GM21423 (cell line): ENCODE results near the gene UBL3.

Experiments
- ATAC-seq: cut with Tn5 transposase; IDR thresholded peaks from one replicate; pipeline ENCODE4 v1.9.1; 2021; ENCODE audit warnings: mild to moderate bottlenecking, moderate library complexity; ENCODE audit not compliant: unreplicated experiment

Gene UBL3

GRCh38 chr13:29858231-29858630 lies 7.8 kb upstream of the UBL3 start:
- ATAC-seq, result no peak

GRCh38 chr13:29857085-29857484 lies 6.7 kb upstream of the UBL3 start:
- ATAC-seq, result no peak

- ATAC-seq, result no peak
Measured at GRCh38 chr13:29856426-29856825, 6.0 kb upstream of the UBL3 start.

GRCh38 chr13:29855784-29856183 lies 5.4 kb upstream of the UBL3 start:
- no peak for ATAC-seq

GRCh38 chr13:29855009-29855408 lies 4.6 kb upstream of the UBL3 start:
- no peak for ATAC-seq

- no peak for ATAC-seq
Measured at GRCh38 chr13:29853131-29853530, 2.7 kb upstream of the UBL3 start.

GRCh38 chr13:29852472-29853054 lies 2.1 kb upstream of the UBL3 start:
- ATAC-seq, result no peak

- peak; percentile 26 for ATAC-seq
Measured at GRCh38 chr13:29849731-29850212, 645 bp downstream of the UBL3 start.

- no peak for ATAC-seq
Measured at GRCh38 chr13:29849071-29849631, 1.3 kb downstream of the UBL3 start.

- no peak for ATAC-seq
Measured at GRCh38 chr13:29847501-29847983, 2.9 kb downstream of the UBL3 start.

- ATAC-seq, result no peak
Measured at GRCh38 chr13:29846475-29847256, 3.8 kb downstream of the UBL3 start.

GRCh38 chr13:29845440-29846056 lies 4.9 kb downstream of the UBL3 start:
- no peak for ATAC-seq

- ATAC-seq, result no peak
Measured at GRCh38 chr13:29844441-29844840, 6.0 kb downstream of the UBL3 start.

GRCh38 chr13:29840585-29840984 lies 9.8 kb downstream of the UBL3 start:
- ATAC-seq, result no peak

- ATAC-seq, result no peak
Measured at GRCh38 chr13:29835280-29836061, 14.9 kb downstream of the UBL3 start.

- ATAC-seq, result no peak
Measured at GRCh38 chr13:29832761-29833298, 17.6 kb downstream of the UBL3 start.

GRCh38 chr13:29830000-29830399 lies 20.4 kb downstream of the UBL3 start:
- ATAC-seq, result no peak

GRCh38 chr13:29819143-29819542 lies 31.3 kb downstream of the UBL3 start:
- ATAC-seq, result no peak

- peak; percentile 92 for ATAC-seq
Measured at GRCh38 chr13:29817604-29818378, 32.6 kb downstream of the UBL3 start.

GRCh38 chr13:29816715-29817114 lies 33.7 kb downstream of the UBL3 start:
- ATAC-seq, result no peak
